HFF-Myc (cell line): ENCODE measurements around the gene DDI2.

ENCODE experiments used
- DNase-seq: peaks from one replicate; pipeline ENCODE4 v3.0.0-alpha.2; 2011; ENCODE audit warnings: low read depth; ENCODE audit errors: extremely low read depth
- H3K4me3 ChIP-seq: replicated peaks from 2 replicates; pipeline ENCODE4 v1.5.1; 2011; ENCODE audit warnings: low read depth, mild to moderate bottlenecking, control low read depth, low read length
- CTCF ChIP-seq: IDR thresholded peaks from 2 replicates; pipeline ENCODE4 v1.5.1; 2012; ENCODE audit warnings: mild to moderate bottlenecking, low read depth, low read length, control low read depth; ENCODE audit errors: missing control alignments

DDI2 gene

DNA sequence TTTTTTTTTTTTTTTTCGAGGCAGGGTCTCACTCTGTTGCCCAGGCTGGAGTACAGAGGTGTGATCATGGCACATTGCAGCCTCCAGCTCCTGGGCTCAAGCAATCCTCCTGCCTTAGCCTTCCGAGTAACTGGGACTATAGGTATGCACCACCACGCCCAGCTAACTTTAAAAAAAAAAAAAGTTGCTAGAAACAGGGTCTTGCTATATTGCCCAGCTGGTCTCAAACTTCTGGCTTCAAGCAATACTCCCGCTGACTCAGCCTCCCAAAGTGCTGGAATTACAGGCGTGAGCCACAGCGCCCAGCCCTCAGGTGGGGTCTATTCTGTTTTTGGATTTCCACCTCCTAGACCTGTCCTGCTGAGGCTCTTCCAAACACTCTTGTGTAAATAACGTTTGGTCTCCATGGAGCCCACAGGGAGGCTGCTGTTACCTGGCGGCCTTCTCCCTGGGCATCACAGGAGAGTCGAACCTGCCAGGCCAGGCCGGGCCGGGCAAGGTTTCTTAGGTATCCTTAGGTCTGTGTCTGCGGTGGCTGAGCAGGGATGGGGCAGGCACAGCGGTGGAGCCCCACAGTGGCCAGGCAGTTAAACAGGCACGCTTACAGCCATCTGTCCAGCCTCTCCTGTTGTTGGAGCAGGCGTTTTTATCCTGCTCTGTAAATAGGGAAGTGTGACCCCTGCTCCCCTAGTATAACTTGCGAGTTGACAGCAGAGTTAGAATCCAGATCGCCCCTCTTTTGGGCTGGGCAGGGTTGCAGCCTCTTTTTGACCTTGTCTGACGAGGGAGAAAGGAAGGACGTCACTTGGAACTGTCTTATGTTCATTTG, 85.7 kb downstream of the DDI2 start:
- peak; percentile 25 for TF ChIP-seq CTCF
- no peak overlapping the region; the same call in 1 of the 2 replicates for H3K4me3 ChIP-seq
- no peak for DNase-seq

GRCh38 chr1:15703562-15703961, 86.3 kb downstream of the DDI2 start:
- DNase-seq: peak; percentile 50
- TF ChIP-seq CTCF: no peak
- no peak overlapping the region; the same call in 1 of the 2 replicates for H3K4me3 ChIP-seq

DNA sequence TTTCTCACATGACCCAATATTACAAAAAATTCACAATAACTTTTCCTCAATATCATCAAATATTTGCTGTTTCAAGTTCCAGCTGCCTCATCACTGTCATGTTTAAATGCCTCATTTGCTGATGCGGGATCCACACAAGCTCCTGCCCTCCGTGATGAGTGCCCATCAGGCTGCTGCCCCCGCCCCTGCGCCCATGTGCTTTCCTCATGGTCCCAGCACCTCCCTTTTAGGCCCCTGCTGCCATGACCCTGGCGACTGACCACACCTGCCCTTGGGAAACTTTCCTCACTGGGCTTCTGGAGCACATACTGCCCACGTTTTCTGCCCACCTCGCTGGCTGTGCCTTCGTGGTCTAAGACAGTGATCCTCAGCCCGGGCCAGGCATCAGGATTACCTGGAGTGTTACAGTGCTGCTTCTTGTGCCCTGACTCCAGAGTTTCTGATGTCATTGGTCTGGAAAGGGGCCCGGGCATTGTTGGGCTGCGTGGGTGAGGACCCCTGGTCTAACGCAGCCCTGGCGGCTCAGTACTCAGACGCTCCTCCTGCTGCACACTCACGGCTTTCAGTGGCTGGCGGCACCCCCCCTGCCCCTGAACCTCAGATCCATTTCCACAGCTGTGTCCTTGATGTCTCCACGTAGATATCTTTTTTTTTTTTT, 87.4 kb downstream of the DDI2 start:
- H3K4me3 ChIP-seq: no peak overlapping the region
- DNase-seq: no peak
- TF ChIP-seq CTCF: no peak

GRCh38 chr1:15705184-15705566, 87.9 kb downstream of the DDI2 start:
- no peak overlapping the region for H3K4me3 ChIP-seq
- DNase-seq: no peak
- TF ChIP-seq CTCF: no peak

DNA sequence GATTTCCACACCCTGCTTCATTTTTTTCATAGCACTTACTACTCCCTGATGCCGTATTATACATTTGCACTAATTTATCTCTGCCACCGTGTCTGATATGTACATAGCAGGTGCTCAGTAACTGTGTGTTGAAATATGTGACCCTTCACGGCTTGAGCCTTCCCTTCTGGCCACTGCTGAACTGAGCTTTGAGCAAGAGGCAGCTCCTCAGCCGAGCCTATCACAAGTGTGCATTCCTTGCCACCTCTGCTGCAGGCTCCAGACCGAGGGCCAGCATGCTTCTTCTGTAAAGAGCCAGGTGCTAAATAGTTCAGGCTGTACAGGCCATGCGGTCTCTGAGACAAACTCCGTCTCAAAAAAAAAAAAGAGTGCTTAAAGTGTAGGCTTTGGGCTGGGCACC, 89.5 kb downstream of the DDI2 start:
- TF ChIP-seq CTCF: no peak
- no peak for DNase-seq
- no peak overlapping the region for H3K4me3 ChIP-seq

DNA sequence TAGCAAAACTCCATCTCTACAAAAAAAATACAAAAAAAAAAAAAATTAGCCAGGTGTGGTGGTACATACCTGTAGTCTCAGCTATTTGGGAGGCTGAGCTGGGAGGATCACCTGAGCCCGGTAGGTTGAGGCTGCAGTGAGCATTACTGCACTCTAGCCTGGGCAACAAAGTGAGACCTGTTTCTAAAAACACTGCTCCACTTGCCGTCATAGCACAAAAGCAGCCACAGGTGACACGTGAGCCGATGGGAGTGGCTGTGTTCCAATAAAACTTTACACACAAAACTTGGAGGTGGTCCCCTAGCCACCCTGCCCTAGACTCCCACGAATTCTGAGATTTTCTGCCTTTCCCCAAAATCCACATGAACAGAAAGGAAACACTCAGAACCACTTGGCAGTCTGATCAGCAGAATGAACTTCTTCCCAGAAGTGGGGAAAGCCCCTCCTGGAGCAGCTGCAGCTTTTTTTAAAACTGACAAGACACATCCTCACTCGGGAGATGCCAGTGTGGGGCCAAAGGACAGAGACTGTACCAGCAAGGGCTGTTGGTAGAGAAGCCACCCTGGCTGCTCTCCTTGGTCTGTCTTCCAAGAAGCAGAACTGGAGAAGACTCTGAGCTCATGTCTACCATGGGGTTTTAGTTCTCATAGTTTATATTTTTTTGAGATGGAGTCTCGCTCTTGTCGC, 90.1 kb downstream of the DDI2 start:
- H3K4me3 ChIP-seq: no peak overlapping the region
- no peak for TF ChIP-seq CTCF
- no peak for DNase-seq
